ENCODE results near the gene SEMA3G. TPM values are rescaled to one million over a fixed set of nuclear protein-coding genes. Genes with fewer than 3 reads are reported as not detected.

Gene SEMA3G
- total RNA-seq, 1 experiment from 2014 or later: 0.77 TPM

GRCh38 chr3:52452570-52453221 lies 7.8 kb upstream of the SEMA3G start:
- Histone ChIP-seq H2AFZ (ENCODE audit: low read length) (no peak overlapping the region), H3K9me3 (ENCODE audit: low read length) (no peaks in the 10 kb centered on the region), H3K27ac (ENCODE audit: low read length) (no peak overlapping the region), H4K20me1 (ENCODE audit: low read length) (no peaks in the 10 kb centered on the region), H3K4me2 (ENCODE audit: low read length) (no peak overlapping the region), H3K36me3 (ENCODE audit: low read depth, low read length) (no peaks in the 10 kb centered on the region), H3K4me3 (ENCODE audit: low read length) (no peak overlapping the region), H3K27me3 (ENCODE audit: low read length) (no peaks in the 10 kb centered on the region), H3K79me2 (ENCODE audit: low read length) (peaks cover 29% of the 10 kb centered on the region), H3K4me1 (ENCODE audit: insufficient read depth, low read length) (peaks cover 28% of the 10 kb centered on the region), H3K9ac (ENCODE audit: low read length) (no peak overlapping the region), H3F3A (ENCODE audit: low read length, unreplicated experiment) (no peaks in the 10 kb centered on the region), H3K9me2 (replicated peaks; ENCODE audit: low read length) (no peaks in the 10 kb centered on the region)
- DNase-seq (no peak), ATAC-seq (no peak)
- ChIA-PET CTCF (no interaction called here), POLR2A (ENCODE audit: unreplicated experiment) (no interaction called here)
- no peak for TF ChIP-seq EZH2 (IDR thresholded peaks at IDR 0.05; ENCODE audit: low read length, unreplicated experiment)
- intact Hi-C loops (cut with micrococcal nuclease): no loop called here
- BruUV-seq (replicated peaks): no TSS peak

GRCh38 chr3:52452126-52452525 lies 7.2 kb upstream of the SEMA3G start:
- ChIA-PET POLR2A (ENCODE audit: unreplicated experiment) (no interaction called here), CTCF (no interaction called here)
- Histone ChIP-seq H3K27me3 (ENCODE audit: low read length) (no peaks in the 10 kb centered on the region), H3K4me2 (ENCODE audit: low read length) (no peak overlapping the region), H3K79me2 (ENCODE audit: low read length) (peaks cover 24% of the 10 kb centered on the region), H3K4me1 (ENCODE audit: insufficient read depth, low read length) (peaks cover 28% of the 10 kb centered on the region), H4K20me1 (ENCODE audit: low read length) (no peaks in the 10 kb centered on the region), H2AFZ (ENCODE audit: low read length) (no peak overlapping the region), H3K4me3 (ENCODE audit: low read length) (no peak overlapping the region), H3K36me3 (ENCODE audit: low read depth, low read length) (no peaks in the 10 kb centered on the region), H3K9ac (ENCODE audit: low read length) (no peak overlapping the region), H3K9me3 (ENCODE audit: low read length) (no peaks in the 10 kb centered on the region), H3F3A (ENCODE audit: low read length, unreplicated experiment) (no peaks in the 10 kb centered on the region), H3K9me2 (replicated peaks; ENCODE audit: low read length) (no peaks in the 10 kb centered on the region), H3K27ac (ENCODE audit: low read length) (no peak overlapping the region)
- no TSS peak for BruUV-seq (replicated peaks)
- DNase-seq (no peak), ATAC-seq (no peak)
- TF ChIP-seq EZH2phosphoT487 (IDR thresholded peaks at IDR 0.05; ENCODE audit: borderline replicate concordance, low read length) (no peak), CTCF (conservative IDR thresholded peaks at IDR 0.05; ENCODE audit: low read depth, low read length) (no peak), EZH2 (IDR thresholded peaks at IDR 0.05; ENCODE audit: low read length, unreplicated experiment) (no peak)
- intact Hi-C loops (cut with micrococcal nuclease): no loop called here

DNA sequence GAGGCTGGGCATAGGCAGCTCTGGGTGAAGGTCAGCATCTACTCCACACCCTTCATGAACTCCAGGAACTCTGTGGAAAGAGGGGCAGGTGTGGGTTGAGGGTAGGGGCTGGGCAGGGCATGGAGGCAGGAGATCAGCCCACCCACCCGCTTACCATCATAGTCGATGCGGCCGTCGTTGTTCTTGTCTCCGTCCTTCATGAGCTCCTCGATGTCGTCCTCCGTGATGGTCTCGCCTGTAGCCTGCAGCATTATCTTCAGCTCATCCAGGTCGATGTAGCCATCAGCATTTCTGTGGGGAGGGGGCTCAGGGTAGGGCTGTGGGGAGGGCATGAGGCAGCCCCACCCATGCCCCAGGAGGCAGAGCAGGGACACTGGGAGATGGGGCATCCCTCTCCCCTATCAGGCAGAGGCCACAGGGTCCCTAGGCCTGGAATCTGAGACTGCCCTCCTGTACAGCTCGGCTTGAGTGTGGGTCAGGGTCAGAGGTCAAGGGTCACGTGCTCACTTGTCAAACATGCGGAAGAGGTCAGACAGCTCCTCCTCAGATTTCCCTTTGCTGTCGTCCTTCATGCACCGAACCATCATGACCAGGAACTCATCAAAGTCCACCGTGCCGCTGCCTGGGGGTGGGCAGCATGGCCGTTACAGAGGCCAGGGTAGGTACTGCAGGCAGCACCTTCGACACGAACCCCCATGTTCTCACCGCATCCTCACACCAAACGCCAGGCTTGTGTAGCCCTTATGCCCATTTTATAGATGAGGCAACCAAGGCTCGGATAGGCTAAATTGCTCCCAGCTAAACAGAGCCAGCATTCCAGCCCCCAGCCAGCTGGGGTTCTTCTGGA lies 6.6 kb upstream of the SEMA3G start:
- no peak overlapping the region for H3K4me2 ChIP-seq (ENCODE audit: low read length)
- no peaks in the 10 kb centered on the region for H4K20me1 ChIP-seq (ENCODE audit: low read length)
- ATAC-seq (no peak), DNase-seq (no peak)
- H3K4me1 ChIP-seq (ENCODE audit: insufficient read depth, low read length): peaks cover 23% of the 10 kb centered on the region
- intact Hi-C loops (cut with micrococcal nuclease): no loop called here
- TF ChIP-seq EZH2phosphoT487 (IDR thresholded peaks at IDR 0.05; ENCODE audit: borderline replicate concordance, low read length): no peak
- TF ChIP-seq CTCF (conservative IDR thresholded peaks at IDR 0.05; ENCODE audit: low read depth, low read length): no peak
- TF ChIP-seq EZH2 (IDR thresholded peaks at IDR 0.05; ENCODE audit: low read length, unreplicated experiment): no peak
- no TSS peak for BruUV-seq (replicated peaks)
- POLR2A ChIA-PET (ENCODE audit: unreplicated experiment): no interaction called here
- H3F3A ChIP-seq (ENCODE audit: low read length, unreplicated experiment): no peaks in the 10 kb centered on the region
- H3K27me3 ChIP-seq (ENCODE audit: low read length): no peaks in the 10 kb centered on the region
- no peak overlapping the region for H3K4me3 ChIP-seq (ENCODE audit: low read length)
- H3K9ac ChIP-seq (ENCODE audit: low read length): no peak overlapping the region
- H3K9me3 ChIP-seq (ENCODE audit: low read length): no peaks in the 10 kb centered on the region
- CTCF ChIA-PET: no interaction called here
- no peak overlapping the region for H2AFZ ChIP-seq (ENCODE audit: low read length)
- no peak overlapping the region for H3K27ac ChIP-seq (ENCODE audit: low read length)
- H3K79me2 ChIP-seq (ENCODE audit: low read length): peaks cover 17% of the 10 kb centered on the region
- H3K9me2 ChIP-seq (replicated peaks; ENCODE audit: low read length): no peaks in the 10 kb centered on the region
- H3K36me3 ChIP-seq (ENCODE audit: low read depth, low read length): no peaks in the 10 kb centered on the region
